H1 (cell line): ENCODE data around the gene BCAS1. TPM values are rescaled to one million over a fixed set of nuclear protein-coding genes. Genes with fewer than 3 reads are reported as not detected.

Experiments used
- CBX8 ChIP-seq: fragments of 300-800, 300-1000 bp; sonication (generic); IDR thresholded peaks from 2 replicates; pipeline ENCODE4 v1.7.1; 2016; ENCODE audit warnings: low read depth, low read length, borderline replicate concordance
- GTF2F1 ChIP-seq: IDR thresholded peaks from 2 replicates; pipeline ENCODE4 v1.6.1; 2012; ENCODE audit warnings: low read depth, low read length, improper control_type of control experiment, borderline replicate concordance
- HDAC2 ChIP-seq, 2 experiments: fragments of 300-600 bp in 1 of 2; sonication (generic) in 1 of 2; IDR thresholded peaks; 2 replicates each; pipeline ENCODE4 v1.6.1; 2011 to 2012; ENCODE audit warnings: low read depth in 2 of 2, low read length in 2 of 2, mild to moderate bottlenecking in 2 of 2, moderate library complexity in 2 of 2, borderline replicate concordance in 1 of 2, inconsistent platforms in 1 of 2
- PHF8 ChIP-seq: fragments of 200-600 bp; sonication (generic); conservative IDR thresholded peaks from 2 replicates; pipeline ENCODE4 v1.7.1; 2012; ENCODE audit warnings: low read depth, mild to moderate bottlenecking, inconsistent platforms, low read length, moderate library complexity
- POU5F1 ChIP-seq: IDR thresholded peaks from 2 replicates; pipeline ENCODE4 v1.6.1; 2011; ENCODE audit warnings: low read depth, mild to moderate bottlenecking, low read length, moderate library complexity
- RAD21 ChIP-seq, 2 experiments: IDR thresholded peaks in 1 of 2; conservative IDR thresholded peaks in 1 of 2; 2 replicates each; pipeline ENCODE4 v1.6.1; 2011; ENCODE audit warnings: low read depth in 2 of 2, low read length in 2 of 2, improper control_type of control experiment in 1 of 2, inconsistent platforms in 1 of 2, mild to moderate bottlenecking in 1 of 2, moderate library complexity in 1 of 2
- RFX5 ChIP-seq: IDR thresholded peaks from 2 replicates; pipeline ENCODE4 v1.6.1; 2011; ENCODE audit warnings: low read depth, low read length, improper control_type of control experiment, borderline replicate concordance
- RNF2 ChIP-seq: fragments of 200-900, 300-1000 bp; sonication (generic); IDR thresholded peaks from 2 replicates; pipeline ENCODE4 v1.7.1; 2016; ENCODE audit warnings: borderline replicate concordance, low read depth, mild to moderate bottlenecking, antibody characterized with exemption, low read length; ENCODE audit not compliant: poor library complexity, severe bottlenecking; ENCODE audit errors: missing control alignments
- RXRA ChIP-seq: IDR thresholded peaks from 2 replicates; pipeline ENCODE4 v1.6.1; 2011; ENCODE audit warnings: low read depth, mild to moderate bottlenecking, low read length, moderate library complexity; ENCODE audit not compliant: insufficient read depth
- SAP30 ChIP-seq: fragments of 300-600 bp; sonication (generic); IDR thresholded peaks from 2 replicates; pipeline ENCODE4 v1.7.1; 2012; ENCODE audit warnings: low read length, moderate library complexity, mild to moderate bottlenecking, inconsistent platforms; ENCODE audit not compliant: insufficient read depth, insufficient replicate concordance
- SIRT6 ChIP-seq: IDR thresholded peaks from one replicate; pipeline ENCODE4 v1.7.1; 2012; ENCODE audit warnings: low read length, inconsistent platforms
- polyA plus RNA-seq, 7 experiments: library from polyadenylated mRNA; depleted of rRNA in 3 of 7; stranded (reverse) in 5 of 7; unstranded in 2 of 7; fragments of >200 nt in 5 of 7; fragments of 200-250 nt in 2 of 7; gene quantifications; 1 replicate in 5 of 7; 2 replicates in 1 of 7; 4 replicates in 1 of 7; pipeline versions ENCODE4 v1.2.1 to v1.2.3, GENCODE V29; 2011 to 2013; ENCODE audit warnings: missing spikeins in 2 of 7, mixed read lengths in 2 of 7
- total RNA-seq: library from RNA; stranded (reverse); fragmentation: NEBNext Ultra II Directional; extraction: Animal tissue kit (Norgen Biotek cat#: 25700); gene quantifications from 2 replicates; pipeline ENCODE4 v1.2.1, GENCODE V29; 2021

Gene BCAS1
- total and polyA plus RNA-seq, 2 of the 8 experiments (the other 6 are each of a cell fraction or from before 2014, with no cell fraction given) = 0.06 to 0.19 TPM

DNA sequence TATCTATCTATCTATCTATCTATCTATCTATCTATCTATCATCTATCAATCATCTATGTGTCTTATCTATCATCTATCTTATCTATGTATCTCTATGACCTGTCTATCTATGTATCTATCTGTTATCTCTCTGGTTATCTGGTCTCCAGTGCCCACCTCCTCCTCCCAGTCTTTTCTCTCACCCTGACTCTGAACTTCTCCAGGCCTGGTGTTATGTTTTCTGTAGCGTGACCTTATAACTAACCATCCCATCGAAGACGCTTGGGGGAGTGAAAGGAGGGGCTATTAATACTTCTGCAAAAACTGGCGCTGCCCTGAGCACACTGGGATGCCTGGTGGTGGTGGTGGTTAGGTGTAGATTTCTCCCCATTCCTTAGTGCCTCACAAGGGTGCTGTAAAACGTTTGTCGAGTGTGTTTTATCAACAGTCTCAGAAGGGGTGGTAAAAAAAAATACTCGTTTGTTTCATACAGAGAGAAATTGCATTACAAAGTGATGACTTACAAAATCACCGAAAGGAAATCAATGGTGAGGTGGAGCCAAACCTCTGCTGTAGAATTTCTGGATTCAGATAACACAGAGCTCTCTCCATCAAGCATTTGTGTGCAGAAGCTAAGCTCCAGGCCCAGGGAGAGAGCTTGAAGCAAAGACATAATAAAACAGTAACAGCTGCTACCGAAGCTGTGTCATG, 156.2 kb downstream of the BCAS1 start (continued):
- TF ChIP-seq HDAC2 (IDR thresholded peaks at IDR 0.05; ENCODE audit: borderline replicate concordance in 1 of 2, low read depth in 2 of 2, low read length in 2 of 2) = no peak
- no peak for TF ChIP-seq SIRT6
- TF ChIP-seq GTF2F1 = no peak
- TF ChIP-seq POU5F1 = no peak
- TF ChIP-seq PHF8 = no peak
- no peak for TF ChIP-seq CBX8
- TF ChIP-seq SAP30 = no peak
- no peak for TF ChIP-seq RNF2
- TF ChIP-seq RFX5 = no peak
- no peak for TF ChIP-seq RAD21 (IDR thresholded peaks at IDR 0.05 in 1 of 2, conservative IDR thresholded peaks at IDR 0.05 in 1 of 2; ENCODE audit: low read depth in 2 of 2, low read length in 2 of 2)
- TF ChIP-seq RXRA = no peak
